K562 (cell line): ENCODE measurements around the gene CSNK1G2. TPM values are rescaled to one million over a fixed set of nuclear protein-coding genes. Genes with fewer than 3 reads are reported as not detected.

Experiments used
- ATAC-seq: fragments of 200-7000 bp; cut with Tn5 transposase; 3 replicates; pipeline ENCODE4 v1.9.1; 2020; ENCODE audit warnings: moderate library complexity
- BruUV-seq: library from RNA; stranded (reverse); fragments of 400-500 nt; replicated peaks from 2 replicates; lab custom pipeline; 2021; lab: Mats Ljungman, UMichigan
- CTCF ChIA-PET: fragments of 300-600 bp; formaldehyde crosslinking; extraction: SDS; loops from one replicate; lab custom pipeline; 2021; ENCODE audit warnings: low intra/inter-chr PET ratio; lab: Yijun Ruan, JAX
- POLR2A ChIA-PET: fragments of 300-600, 350-650 bp; sonication (Branson Sonifier 250); formaldehyde crosslinking; extraction: SDS; loops from one replicate; lab custom pipeline; 2021; ENCODE audit warnings: antibody characterized with exemption, inconsistent platforms; lab: Yijun Ruan, JAX
- DNase-seq, 4 experiments: peaks; one replicate each; pipeline versions ENCODE4 v3.0.0 to v3.0.0-alpha.2; 2011 to 2018; ENCODE audit warnings: low spot score in 3 of 4, mixed read lengths in 3 of 4; ENCODE audit errors: extremely low read depth in 1 of 4
- FAIRE-seq: peaks from 2 replicates; lab custom pipeline; 2011; peaks lifted over from hg19 to GRCh38; lab: Jason Lieb, UNC
- H2AFZ ChIP-seq: 2 replicates; pipeline ENCODE4 v1.6.0; 2011; ENCODE audit warnings: low read depth, low read length, control low read depth, inconsistent platforms
- H3K27ac ChIP-seq: fragments of 200-600 bp; 3 replicates; pipeline ENCODE4 v1.8.0; 2011; ENCODE audit warnings: low read depth, mild to moderate bottlenecking, control low read depth, inconsistent platforms, low read length, moderate library complexity, mixed read lengths; ENCODE audit errors: extremely low read depth
- H3K27me3 ChIP-seq, 2 experiments: fragments of 300-600 bp in 1 of 2; 2 replicates in 1 of 2; 3 replicates in 1 of 2; pipeline versions ENCODE4 v1.6.0 to v1.8.0; 2011; ENCODE audit warnings: inconsistent platforms in 2 of 2, low read length in 2 of 2, mild to moderate bottlenecking in 1 of 2, mixed read lengths in 1 of 2, moderate library complexity in 1 of 2; ENCODE audit not compliant: control insufficient read depth in 2 of 2, insufficient read depth in 2 of 2
- H3K36me3 ChIP-seq: fragments of 300-600 bp; 3 replicates; pipeline ENCODE4 v1.8.0; 2011; ENCODE audit warnings: mild to moderate bottlenecking, low read length, inconsistent platforms; ENCODE audit not compliant: control insufficient read depth, insufficient read depth
- H3K4me1 ChIP-seq, 2 experiments: fragments of 200-600 bp in 1 of 2; replicated peaks in 1 of 2; 2 replicates in 1 of 2; 3 replicates in 1 of 2; pipeline versions ENCODE4 v1.5.1 to v1.8.0; 2011; ENCODE audit warnings: inconsistent platforms in 2 of 2, low read length in 2 of 2, mild to moderate bottlenecking in 1 of 2, mixed read lengths in 1 of 2, moderate library complexity in 1 of 2; ENCODE audit not compliant: control insufficient read depth in 2 of 2, insufficient read depth in 2 of 2
- H3K4me2 ChIP-seq: 2 replicates; pipeline ENCODE4 v1.6.1; 2011; ENCODE audit warnings: low read length, control low read depth, inconsistent platforms, mixed read lengths; ENCODE audit not compliant: insufficient read depth
- H3K4me3 ChIP-seq: fragments of 200-600 bp; sonication (generic), shearing (Covaris generic); 2 replicates; pipeline ENCODE4 v1.5.1; 2016; ENCODE audit warnings: control low read depth, inconsistent platforms
- H3K79me2 ChIP-seq: fragments of 200-600 bp; 3 replicates; pipeline ENCODE4 v1.8.0; 2011; ENCODE audit warnings: low read length, inconsistent platforms; ENCODE audit not compliant: control insufficient read depth, insufficient read depth
- H3K9ac ChIP-seq, 2 experiments: 2 replicates each; pipeline versions ENCODE4 v1.6.0 to v1.6.1; 2011; ENCODE audit warnings: low read depth in 2 of 2, low read length in 2 of 2, control low read depth in 1 of 2, inconsistent platforms in 1 of 2, mild to moderate bottlenecking in 1 of 2, mixed read lengths in 1 of 2; ENCODE audit not compliant: insufficient read depth in 1 of 2
- H3K9me1 ChIP-seq: one replicate; pipeline ENCODE4 v1.6.0; 2011; ENCODE audit warnings: inconsistent platforms, mild to moderate bottlenecking, low read length, moderate library complexity; ENCODE audit not compliant: control insufficient read depth, insufficient read depth
- H3K9me3 ChIP-seq: replicated peaks from 2 replicates; pipeline ENCODE4 v1.5.1; 2011; ENCODE audit warnings: low read depth, low read length, inconsistent platforms; ENCODE audit not compliant: control insufficient read depth, insufficient read depth
- H4K20me1 ChIP-seq: replicated peaks from 2 replicates; pipeline ENCODE4 v1.6.1; 2011; ENCODE audit warnings: low read length, inconsistent platforms, mixed read lengths; ENCODE audit not compliant: control insufficient read depth, insufficient read depth
- PHF8 ChIP-seq: fragments of 200-600 bp; sonication (generic); IDR thresholded peaks from 2 replicates; pipeline ENCODE4 v1.6.1; 2012; ENCODE audit warnings: mixed run types, mild to moderate bottlenecking, inconsistent platforms, low read length, moderate library complexity, borderline replicate concordance
- POLR2G ChIP-seq: fragments of 200-400 bp; formaldehyde crosslinking; IDR thresholded peaks from 2 replicates; pipeline ENCODE4 v1.6.1; 2017; ENCODE audit warnings: low read depth, mild to moderate bottlenecking, antibody characterized with exemption, low read length, moderate library complexity
- RUNX1 ChIP-seq: sonication (generic); IDR thresholded peaks from 2 replicates; pipeline ENCODE4 v1.6.1; 2016; ENCODE audit warnings: antibody characterized with exemption, low read depth
- ZNF445 ChIP-seq: fragments of 250-450 bp; sonication (Bioruptor Pico); IDR thresholded peaks from 2 replicates; pipeline ENCODE4 v1.4.0; 2020; ENCODE audit warnings: low read depth, mild to moderate bottlenecking, moderate library complexity
- WGBS: fragments of 100-300 bp; shearing (Covaris generic); methylation state at CpG from one replicate; pipeline ENCODE4 v1.1.6; 2016; ENCODE audit warnings: low coverage, mixed read lengths; ENCODE audit not compliant: insufficient coverage; ENCODE audit errors: missing lambda C conversion rate; 5-methylcytosine and 5-hydroxymethylcytosine counted together
- in situ Hi-C: fragments of 300-500 bp; cut with MboI; formaldehyde crosslinking; loops from 4 replicates; pipeline ENCODE4 v1.15.0; 2018; ENCODE audit warnings: inconsistent platforms, mixed read lengths
- intact Hi-C: fragments of 100-400 bp; cut with micrococcal nuclease; formaldehyde crosslinking; loops from 2 replicates; pipeline ENCODE4 v1.14.2; 2022
- polyA plus RNA-seq, 8 experiments: library from polyadenylated mRNA; depleted of rRNA in 4 of 8; stranded (reverse) in 5 of 8; unstranded in 3 of 8; fragments of >200 nt; fragmentation: Nextera tagmentation in 2 of 8; fragmentation: Illumina TruSeq in 1 of 8; extraction: Ambion mirVana in 2 of 8; extraction: Trizol in 1 of 8; gene quantifications; 2 replicates each; pipeline versions ENCODE4 v1.2.1 to v1.2.3, GENCODE V29; 2011 to 2014; ENCODE audit warnings: inconsistent platforms in 1 of 8, missing spikeins in 1 of 8
- total RNA-seq, 7 experiments: library from RNA; depleted of rRNA in 6 of 7; stranded (reverse); fragments of >200 nt in 6 of 7; fragmentation: Illumina TruSeq in 2 of 7; extraction: Trizol in 2 of 7; gene quantifications; 2 replicates each; pipeline versions ENCODE4 v1.2.1 to v1.2.3, GENCODE V29; 2011 to 2021; ENCODE audit warnings: low replicate concordance in 1 of 7
- TF ChIP-seq, protein P1 (sequence below): fragments of 450-650 bp; IDR thresholded peaks from 2 replicates; pipeline ENCODE4 v1.6.1; 2016; ENCODE audit warnings: mild to moderate bottlenecking
- TF ChIP-seq, protein P2 (sequence below): sonication (generic); formaldehyde crosslinking; IDR thresholded peaks from 2 replicates; pipeline ENCODE4 v1.5.0; 2020; ENCODE audit warnings: missing genetic modification reagents

Gene CSNK1G2
- total and polyA plus RNA-seq, 9 of the 15 experiments (the other 6 are each of a cell fraction or from before 2014, with no cell fraction given) = 0.48 to 119 (median 49.5) TPM

DNA sequence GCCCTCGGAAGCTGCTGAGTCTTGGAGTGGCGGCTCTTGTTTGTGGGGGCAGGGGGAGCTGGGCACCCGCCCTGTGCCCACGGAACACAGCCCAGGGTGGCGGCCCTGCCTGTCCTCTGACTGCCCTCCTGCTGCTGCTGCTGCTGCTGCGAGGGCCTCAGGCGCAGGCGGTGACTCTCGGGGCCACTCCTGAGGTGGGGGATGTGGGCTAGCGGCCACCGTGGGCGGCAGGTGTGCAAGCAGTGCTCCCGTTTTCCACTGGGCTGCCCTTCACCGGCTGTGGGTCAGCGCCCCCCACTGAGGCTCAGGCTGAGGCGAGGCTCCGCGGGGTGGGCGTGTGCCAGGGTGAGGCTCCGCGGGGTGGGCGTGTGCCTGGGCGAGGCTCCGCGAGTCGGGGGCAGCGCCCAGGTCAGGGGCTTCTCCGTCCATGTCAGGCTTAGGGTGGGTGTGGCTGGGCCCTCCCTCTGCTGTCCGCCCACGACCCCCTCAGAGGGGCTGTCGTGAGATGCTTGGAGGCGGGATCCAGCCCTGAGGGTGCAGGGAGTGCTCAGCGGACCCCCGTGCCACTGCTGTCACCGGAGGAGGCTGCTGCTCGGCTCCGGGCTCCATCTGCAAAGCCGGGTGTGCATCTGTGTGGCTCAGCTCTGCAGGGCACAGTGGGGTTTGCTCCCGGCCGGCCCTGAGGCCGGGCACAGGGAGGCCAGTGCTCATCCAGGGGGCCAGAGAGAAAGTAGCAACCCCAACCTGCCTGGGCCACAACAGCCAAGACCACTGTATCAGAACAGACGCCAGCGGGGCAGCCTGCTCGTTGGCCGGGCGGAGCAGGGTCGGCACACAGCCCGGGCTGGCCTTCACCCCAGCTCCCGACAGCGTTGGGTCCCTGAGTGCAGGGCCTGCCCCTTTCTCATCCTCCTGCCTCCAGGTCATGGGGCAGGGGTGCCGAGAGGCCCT is 14.5 kb downstream of the CSNK1G2 start (continued):
- TF ChIP-seq, protein P1, sequence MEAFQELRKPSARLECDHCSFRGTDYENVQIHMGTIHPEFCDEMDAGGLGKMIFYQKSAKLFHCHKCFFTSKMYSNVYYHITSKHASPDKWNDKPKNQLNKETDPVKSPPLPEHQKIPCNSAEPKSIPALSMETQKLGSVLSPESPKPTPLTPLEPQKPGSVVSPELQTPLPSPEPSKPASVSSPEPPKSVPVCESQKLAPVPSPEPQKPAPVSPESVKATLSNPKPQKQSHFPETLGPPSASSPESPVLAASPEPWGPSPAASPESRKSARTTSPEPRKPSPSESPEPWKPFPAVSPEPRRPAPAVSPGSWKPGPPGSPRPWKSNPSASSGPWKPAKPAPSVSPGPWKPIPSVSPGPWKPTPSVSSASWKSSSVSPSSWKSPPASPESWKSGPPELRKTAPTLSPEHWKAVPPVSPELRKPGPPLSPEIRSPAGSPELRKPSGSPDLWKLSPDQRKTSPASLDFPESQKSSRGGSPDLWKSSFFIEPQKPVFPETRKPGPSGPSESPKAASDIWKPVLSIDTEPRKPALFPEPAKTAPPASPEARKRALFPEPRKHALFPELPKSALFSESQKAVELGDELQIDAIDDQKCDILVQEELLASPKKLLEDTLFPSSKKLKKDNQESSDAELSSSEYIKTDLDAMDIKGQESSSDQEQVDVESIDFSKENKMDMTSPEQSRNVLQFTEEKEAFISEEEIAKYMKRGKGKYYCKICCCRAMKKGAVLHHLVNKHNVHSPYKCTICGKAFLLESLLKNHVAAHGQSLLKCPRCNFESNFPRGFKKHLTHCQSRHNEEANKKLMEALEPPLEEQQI = no peak
- TF ChIP-seq ZNF445 (CRISPR knock-in tag) (no peak), PHF8 (no peak), RUNX1 (no peak)

DNA sequence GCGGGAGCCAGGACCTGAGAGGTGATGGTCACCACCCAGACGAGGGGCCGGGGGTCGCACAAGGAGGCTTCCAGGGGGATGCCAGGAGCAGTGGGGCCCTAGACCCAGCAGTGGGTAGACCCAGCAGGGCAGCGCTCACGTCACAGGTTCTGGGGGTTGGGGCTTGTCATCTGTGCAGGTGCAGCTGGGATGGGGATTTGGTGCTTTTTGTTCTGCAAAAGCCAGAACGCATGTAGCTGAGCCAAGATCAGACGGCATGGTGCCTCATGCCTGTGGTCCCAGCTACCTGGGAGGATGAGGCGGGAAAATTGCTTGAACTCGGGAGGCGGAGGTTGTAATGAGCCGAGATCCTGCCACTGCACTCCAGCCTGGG is 15.1 kb downstream of the CSNK1G2 start:
- H3K4me2 ChIP-seq = no peak overlapping the region
- POLR2A ChIA-PET = interaction anchor here (0.8 kb wide), 1 partner anchor 19 kb away, joined by 4 read pairs; no protein-coding TSS in a partner anchor
- in situ Hi-C loops (no loop called here), intact Hi-C loops (no loop called here)
- no peak overlapping the region for H3K4me3 ChIP-seq
- peaks cover 38% of the 10 kb centered on the region; the same call in 2 of the 3 replicates for H3K36me3 ChIP-seq
- no peaks in the 10 kb centered on the region for H3K27me3 ChIP-seq
- peaks cover 18% of the 10 kb centered on the region for H4K20me1 ChIP-seq
- H2AFZ ChIP-seq = no peak overlapping the region
- H3K27ac ChIP-seq = no peak overlapping the region
- ATAC-seq (no peak), DNase-seq (no peak), FAIRE-seq (no peak)
- no peaks in the 10 kb centered on the region for H3K9me1 ChIP-seq
- TF ChIP-seq, protein P2, sequence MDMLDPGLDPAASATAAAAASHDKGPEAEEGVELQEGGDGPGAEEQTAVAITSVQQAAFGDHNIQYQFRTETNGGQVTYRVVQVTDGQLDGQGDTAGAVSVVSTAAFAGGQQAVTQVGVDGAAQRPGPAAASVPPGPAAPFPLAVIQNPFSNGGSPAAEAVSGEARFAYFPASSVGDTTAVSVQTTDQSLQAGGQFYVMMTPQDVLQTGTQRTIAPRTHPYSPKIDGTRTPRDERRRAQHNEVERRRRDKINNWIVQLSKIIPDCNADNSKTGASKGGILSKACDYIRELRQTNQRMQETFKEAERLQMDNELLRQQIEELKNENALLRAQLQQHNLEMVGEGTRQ (CRISPR knock-in tag) = no peak
- peak; percentile 48; the same call in 1 of the 2 replicates for TF ChIP-seq POLR2G
- BruUV-seq = no TSS peak
- WGBS = 87% methylated on average over 9 of the region's 12 CpGs
- no peaks in the 10 kb centered on the region for H3K9me3 ChIP-seq
- peaks cover 0 to 73% of the 10 kb centered on the region in 2 experiments; a peak in 2 of 5 replicates for H3K4me1 ChIP-seq
- H3K79me2 ChIP-seq = peaks cover 81% of the 10 kb centered on the region
- H3K9ac ChIP-seq = no peak overlapping the region
- CTCF ChIA-PET = no interaction called here
